ENCODE measurements around the gene SERINC5.

GRCh38 chr5:80184235-80185023, 71.4 kb downstream of the SERINC5 start:
- TF ChIP-seq CTCF (IDR thresholded peaks at IDR 0.05), result no peak
- TF ChIP-seq POLR2A (IDR thresholded peaks at IDR 0.05), result no peak
